ENCODE data around the gene GLRA2. TPM values are rescaled to one million over a fixed set of nuclear protein-coding genes. Genes with fewer than 3 reads are reported as not detected.

The GLRA2 gene
- total RNA-seq, 5 donors from 2014 or later (not counting 1 experiment from before 2014, with no cell fraction given), result not detected

GRCh38 chrX:14775416-14775815, 246.1 kb downstream of the GLRA2 start:
- Histone ChIP-seq H3K27me3 (replicated peaks in 1 of 2; ENCODE audit: control insufficient read depth in 2 of 2, extremely low read depth in 1 of 2, insufficient read depth in 2 of 2, low read length in 1 of 2) (peaks cover 0 to 5% of the 10 kb centered on the region in 2 experiments), H3K9me3 (no peaks in the 10 kb centered on the region), H3K4me3 (ENCODE audit: control insufficient read depth in 1 of 2, extremely low read depth in 1 of 2, low read length in 1 of 2) (no peak overlapping the region), H3K27ac (ENCODE audit: low read length) (no peak overlapping the region), H3K4me1 (ENCODE audit: control insufficient read depth in 1 of 2, extremely low read depth in 1 of 2, insufficient read depth in 2 of 2, low read length in 2 of 2) (no peaks in the 10 kb centered on the region), H3K36me3 (ENCODE audit: control insufficient read depth in 2 of 2, extremely low read depth in 1 of 2, insufficient read depth in 1 of 2, low read length in 1 of 2) (no peaks in the 10 kb centered on the region)
- DNase-seq (no peak), ATAC-seq (replicated peaks in 1 of 4) (no peak)
- Mint-ChIP-seq H3K36me3 (no peaks in the 10 kb centered on the region), H3K4me3 (no peak overlapping the region), H3K27ac (no peak overlapping the region), H3K4me1 (no peaks in the 10 kb centered on the region), H3K9me3 (peaks cover 3 to 16% (median 11%) of the 10 kb centered on the region in 3 donors), H3K27me3 (peaks cover 0 to 7% of the 10 kb centered on the region in 2 donors)
- 93% methylated on average over 2 of the region's 3 CpGs for WGBS (ENCODE audit: insufficient coverage)
- POLR2A ChIA-PET, result no interaction called here
- CTCF ChIA-PET, result interaction anchor here in 1 of 2 donors (0.6 kb wide), 1 partner anchor 36 kb away, joined by 5 read pairs; no protein-coding TSS in a partner anchor

GRCh38 chrX:14776901-14777300, 247.6 kb downstream of the GLRA2 start:
- DNase-seq, result no peak
- H3K4me1 ChIP-seq (ENCODE audit: control insufficient read depth in 1 of 2, extremely low read depth in 1 of 2, insufficient read depth in 2 of 2, low read length in 2 of 2), result no peaks in the 10 kb centered on the region
- H3K36me3 ChIP-seq (ENCODE audit: control insufficient read depth in 2 of 2, extremely low read depth in 1 of 2, insufficient read depth in 1 of 2, low read length in 1 of 2), result no peaks in the 10 kb centered on the region
- H3K27ac ChIP-seq (ENCODE audit: low read length), result no peak overlapping the region
- no peaks in the 10 kb centered on the region for H3K9me3 ChIP-seq
- POLR2A ChIA-PET, result no interaction called here
- Mint-ChIP-seq H3K36me3 (no peaks in the 10 kb centered on the region), H3K9me3 (peaks cover 0 to 3% (median 0%) of the 10 kb centered on the region in 3 donors), H3K27me3 (peaks cover 0 to 7% of the 10 kb centered on the region in 2 donors), H3K4me3 (no peak overlapping the region), H3K4me1 (no peaks in the 10 kb centered on the region), H3K27ac (no peak overlapping the region)
- CTCF ChIA-PET, result no interaction called here
- no peak for ATAC-seq (replicated peaks in 1 of 4)
- peaks cover 0 to 5% of the 10 kb centered on the region in 2 experiments for H3K27me3 ChIP-seq (replicated peaks in 1 of 2; ENCODE audit: control insufficient read depth in 2 of 2, extremely low read depth in 1 of 2, insufficient read depth in 2 of 2, low read length in 1 of 2)
- H3K4me3 ChIP-seq (ENCODE audit: control insufficient read depth in 1 of 2, extremely low read depth in 1 of 2, low read length in 1 of 2), result no peak overlapping the region
- no CpG with 5 or more reads among the region's 2 CpGs for WGBS (ENCODE audit: insufficient coverage)

- no peaks in the 10 kb centered on the region for H3K36me3 ChIP-seq (ENCODE audit: control insufficient read depth in 2 of 2, extremely low read depth in 1 of 2, insufficient read depth in 1 of 2, low read length in 1 of 2)
- H3K4me1 Mint-ChIP-seq, result no peaks in the 10 kb centered on the region
- H3K9me3 ChIP-seq, result no peaks in the 10 kb centered on the region
- DNase-seq (no peak), ATAC-seq (replicated peaks in 1 of 4) (no peak)
- no CpG with 5 or more reads among the region's 2 CpGs for WGBS (ENCODE audit: insufficient coverage)
- H3K27me3 ChIP-seq (replicated peaks in 1 of 2; ENCODE audit: control insufficient read depth in 2 of 2, extremely low read depth in 1 of 2, insufficient read depth in 2 of 2, low read length in 1 of 2), result no peaks in the 10 kb centered on the region
- H3K9me3 Mint-ChIP-seq, result peaks cover 0 to 3% (median 0%) of the 10 kb centered on the region in 3 donors
- ChIA-PET POLR2A (no interaction called here), CTCF (no interaction called here)
- no peaks in the 10 kb centered on the region for H3K36me3 Mint-ChIP-seq
- peaks cover 0 to 7% of the 10 kb centered on the region in 2 donors for H3K27me3 Mint-ChIP-seq
- no peaks in the 10 kb centered on the region for H3K4me1 ChIP-seq (ENCODE audit: control insufficient read depth in 1 of 2, extremely low read depth in 1 of 2, insufficient read depth in 2 of 2, low read length in 2 of 2)
- H3K4me3 ChIP-seq (ENCODE audit: control insufficient read depth in 1 of 2, extremely low read depth in 1 of 2, low read length in 1 of 2), result no peak overlapping the region
- no peak overlapping the region for H3K27ac Mint-ChIP-seq
- H3K27ac ChIP-seq (ENCODE audit: low read length), result no peak overlapping the region
- H3K4me3 Mint-ChIP-seq, result no peak overlapping the region
Measured at GRCh38 chrX:14777525-14777924, 248.2 kb downstream of the GLRA2 start.

- Mint-ChIP-seq H3K27me3 (no peaks in the 10 kb centered on the region), H3K4me1 (no peaks in the 10 kb centered on the region), H3K36me3 (no peaks in the 10 kb centered on the region), H3K27ac (no peak overlapping the region), H3K9me3 (peaks cover 0 to 3% (median 0%) of the 10 kb centered on the region in 3 donors), H3K4me3 (no peak overlapping the region)
- Histone ChIP-seq H3K27me3 (replicated peaks in 1 of 2; ENCODE audit: control insufficient read depth in 2 of 2, extremely low read depth in 1 of 2, insufficient read depth in 2 of 2, low read length in 1 of 2) (no peaks in the 10 kb centered on the region), H3K36me3 (ENCODE audit: control insufficient read depth in 2 of 2, extremely low read depth in 1 of 2, insufficient read depth in 1 of 2, low read length in 1 of 2) (no peaks in the 10 kb centered on the region), H3K27ac (ENCODE audit: low read length) (no peak overlapping the region), H3K4me1 (ENCODE audit: control insufficient read depth in 1 of 2, extremely low read depth in 1 of 2, insufficient read depth in 2 of 2, low read length in 2 of 2) (no peaks in the 10 kb centered on the region), H3K9me3 (no peaks in the 10 kb centered on the region), H3K4me3 (ENCODE audit: control insufficient read depth in 1 of 2, extremely low read depth in 1 of 2, low read length in 1 of 2) (no peak overlapping the region)
- no peak for ATAC-seq (replicated peaks in 1 of 4)
- no CpG with 5 or more reads among the region's 1 CpG for WGBS (ENCODE audit: insufficient coverage)
- CTCF ChIA-PET, result no interaction called here
- POLR2A ChIA-PET, result no interaction called here
- no peak for DNase-seq
Measured at GRCh38 chrX:14779580-14779979, 250.2 kb downstream of the GLRA2 start.

All from T-cell (primary cell).